Iris pigment epithelial cell (primary cell): ENCODE results near the gene PDLIM4.

Experiments used
- DNase-seq: peaks from one replicate; pipeline ENCODE4 v3.0.0-alpha.2; 2011; ENCODE audit warnings: low read depth

Gene PDLIM4

DNA sequence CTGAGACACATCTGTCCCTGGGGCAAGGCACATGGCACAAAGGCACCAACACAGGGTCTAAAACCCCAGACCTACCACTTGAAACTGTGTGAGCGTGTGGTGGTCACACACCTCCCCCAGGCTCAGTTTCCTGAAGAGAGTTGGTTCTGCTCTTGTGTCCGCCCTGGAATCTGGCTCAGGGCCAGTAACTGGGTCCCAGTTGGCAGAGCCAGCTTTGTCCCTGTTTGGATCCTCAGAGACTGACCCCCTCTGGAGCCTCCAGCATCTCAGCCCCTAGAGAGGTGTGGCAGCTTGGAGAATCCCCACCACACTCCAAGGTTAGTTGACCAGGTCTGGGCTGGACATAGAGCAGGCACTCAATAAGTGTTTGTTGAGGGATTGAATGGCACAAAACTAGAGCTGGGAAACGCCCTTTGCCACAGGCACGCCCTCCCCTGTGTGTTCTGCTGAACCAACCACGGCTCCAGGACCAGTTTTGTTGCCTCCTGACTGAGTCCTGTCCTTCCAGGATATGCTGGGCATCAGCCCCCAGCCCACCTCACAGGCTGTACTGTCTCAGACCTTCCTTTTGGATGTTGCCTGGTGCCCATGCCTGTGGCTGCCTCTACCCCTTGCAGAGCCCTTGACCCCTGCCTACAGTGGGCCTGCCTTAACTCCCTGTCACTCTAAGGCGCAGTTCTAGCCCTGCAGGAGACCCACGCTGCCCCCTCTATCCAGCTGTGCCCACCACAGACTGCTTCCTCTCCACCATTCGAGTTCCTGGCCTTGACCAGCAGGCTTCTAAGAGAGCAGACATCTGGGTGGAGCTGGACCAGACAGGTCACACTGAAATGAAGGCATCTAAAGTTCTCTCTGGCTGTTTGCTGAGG is 3.8 kb upstream of the PDLIM4 start:
- DNase-seq: no peak

DNA sequence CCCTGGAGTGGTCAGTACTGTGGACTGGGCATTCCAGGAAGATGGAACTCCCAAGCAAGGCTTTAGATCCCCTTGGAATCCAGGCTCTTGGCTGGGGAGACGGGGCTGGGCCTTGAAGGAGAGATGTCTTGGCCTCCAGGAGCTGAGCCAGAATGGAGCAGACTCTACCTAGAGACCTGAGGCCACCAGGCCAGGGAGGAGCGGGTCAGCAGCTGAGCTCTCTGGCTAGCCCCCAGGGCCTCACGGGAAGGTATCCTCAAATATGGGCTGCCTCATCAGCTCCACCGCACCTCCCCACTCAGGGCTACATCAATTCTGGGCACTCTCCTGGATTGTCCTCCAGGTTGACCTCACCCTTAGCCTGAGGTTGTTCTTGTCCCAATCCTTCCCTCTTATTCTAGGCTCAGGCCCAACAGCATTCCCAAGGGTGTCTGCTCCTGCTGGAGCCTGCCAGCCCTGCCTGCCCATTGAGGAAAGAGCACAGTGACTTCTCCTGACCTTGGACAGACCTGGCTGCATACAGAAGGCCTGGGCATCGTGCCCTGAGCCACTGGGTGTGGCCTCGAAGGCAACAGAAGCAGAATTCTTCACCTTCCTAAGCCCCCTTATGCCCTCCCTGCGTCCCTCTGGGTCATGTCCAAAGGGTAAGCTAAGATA is 3.0 kb upstream of the PDLIM4 start:
- no peak for DNase-seq

DNA sequence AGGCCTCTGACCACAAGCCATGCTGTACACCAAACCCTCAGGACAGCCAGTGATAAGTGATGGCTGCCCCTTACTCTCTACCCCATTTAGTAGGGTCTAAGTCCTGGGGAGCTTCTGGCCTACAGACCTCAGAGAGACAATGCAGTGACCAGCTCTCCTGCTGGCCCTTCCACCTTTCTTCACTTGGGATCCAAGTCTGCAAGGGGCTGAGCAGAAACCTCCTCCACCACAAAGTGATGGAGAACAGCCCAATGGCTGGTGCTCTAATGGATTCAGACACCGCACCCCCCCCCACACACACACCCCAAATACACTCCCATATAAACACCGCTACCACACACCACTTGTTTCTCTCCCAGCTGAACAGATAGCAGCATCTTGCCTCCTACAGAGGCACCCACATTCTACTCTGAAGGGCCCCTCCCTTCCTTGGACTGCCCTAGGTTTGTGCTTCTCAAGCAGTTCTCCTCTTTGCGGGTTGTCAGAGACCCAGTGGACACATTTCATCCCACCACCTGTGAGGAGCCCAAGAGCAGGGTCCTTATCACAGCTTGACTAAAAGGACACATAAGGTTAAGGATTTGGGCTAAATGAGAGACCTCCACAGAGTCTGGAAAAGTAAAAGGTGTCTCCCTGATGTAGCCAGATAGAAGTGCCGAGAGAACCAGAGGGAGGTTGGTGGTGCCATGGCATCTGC is 1.3 kb upstream of the PDLIM4 start:
- DNase-seq: no peak

DNA sequence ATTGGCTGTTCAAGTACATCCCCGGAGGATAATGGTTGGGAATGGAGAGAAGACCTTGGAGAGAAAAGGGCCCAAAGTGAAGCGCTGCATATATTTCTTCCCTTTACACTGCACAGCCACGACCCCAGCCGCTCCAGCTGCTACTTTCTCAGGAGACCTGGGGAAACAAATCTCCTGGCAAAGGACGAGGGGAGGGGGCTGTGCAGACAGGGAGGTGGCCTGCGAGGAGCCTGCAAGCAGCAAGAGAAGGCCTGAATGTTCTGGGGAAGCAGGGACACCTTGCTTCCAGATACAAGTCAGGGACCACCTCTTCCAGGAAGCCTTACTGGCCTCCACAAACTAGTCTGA is 739 bp upstream of the PDLIM4 start:
- DNase-seq: no peak

DNA sequence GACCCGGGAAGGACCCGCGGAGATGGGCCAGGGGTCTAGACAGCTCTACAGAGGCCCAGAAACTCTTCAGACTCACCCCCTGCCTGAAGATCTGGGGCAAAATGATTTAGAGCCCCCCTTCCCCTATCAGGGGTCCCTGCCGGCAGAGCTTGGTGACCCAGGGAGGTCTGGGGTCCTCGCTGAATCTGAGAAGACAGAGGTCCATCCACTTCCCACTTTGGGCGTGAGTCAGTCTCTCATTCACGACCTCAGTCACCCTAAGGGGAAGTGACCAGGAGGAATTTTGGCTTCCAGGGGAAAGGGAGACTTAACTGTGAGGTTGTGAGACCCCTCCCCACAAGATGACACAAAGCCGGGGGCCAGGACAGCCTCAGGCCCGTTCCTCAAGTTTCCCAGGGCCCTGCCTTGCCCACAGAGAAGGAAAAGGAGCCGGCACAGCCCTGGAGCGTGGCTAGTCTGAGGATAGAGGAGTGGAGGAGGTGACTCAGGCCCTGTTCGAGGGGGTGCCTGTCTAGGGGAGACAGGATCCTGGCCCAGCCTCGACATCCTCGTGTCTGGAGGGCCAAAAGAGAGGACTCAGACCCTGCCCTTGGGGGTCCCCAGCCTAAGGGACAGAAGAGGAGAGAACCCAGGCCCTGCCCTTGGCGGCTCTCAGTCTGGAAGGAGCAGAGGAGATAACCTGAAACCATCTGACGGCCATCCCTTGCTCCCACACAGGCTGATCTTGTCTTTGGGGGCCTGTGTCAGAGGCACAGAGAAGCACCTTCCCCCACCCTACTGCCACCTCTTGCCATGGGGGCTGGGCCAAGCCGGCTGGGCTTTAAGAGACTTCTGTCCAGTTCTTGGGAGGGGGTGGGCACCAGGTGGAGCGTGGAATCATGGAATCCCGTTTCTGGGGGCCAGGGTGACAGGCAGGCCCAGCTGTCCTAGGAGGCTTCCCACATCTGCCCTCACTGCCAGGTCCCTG is 889 bp downstream of the PDLIM4 start:
- peak; percentile 72 for DNase-seq

DNA sequence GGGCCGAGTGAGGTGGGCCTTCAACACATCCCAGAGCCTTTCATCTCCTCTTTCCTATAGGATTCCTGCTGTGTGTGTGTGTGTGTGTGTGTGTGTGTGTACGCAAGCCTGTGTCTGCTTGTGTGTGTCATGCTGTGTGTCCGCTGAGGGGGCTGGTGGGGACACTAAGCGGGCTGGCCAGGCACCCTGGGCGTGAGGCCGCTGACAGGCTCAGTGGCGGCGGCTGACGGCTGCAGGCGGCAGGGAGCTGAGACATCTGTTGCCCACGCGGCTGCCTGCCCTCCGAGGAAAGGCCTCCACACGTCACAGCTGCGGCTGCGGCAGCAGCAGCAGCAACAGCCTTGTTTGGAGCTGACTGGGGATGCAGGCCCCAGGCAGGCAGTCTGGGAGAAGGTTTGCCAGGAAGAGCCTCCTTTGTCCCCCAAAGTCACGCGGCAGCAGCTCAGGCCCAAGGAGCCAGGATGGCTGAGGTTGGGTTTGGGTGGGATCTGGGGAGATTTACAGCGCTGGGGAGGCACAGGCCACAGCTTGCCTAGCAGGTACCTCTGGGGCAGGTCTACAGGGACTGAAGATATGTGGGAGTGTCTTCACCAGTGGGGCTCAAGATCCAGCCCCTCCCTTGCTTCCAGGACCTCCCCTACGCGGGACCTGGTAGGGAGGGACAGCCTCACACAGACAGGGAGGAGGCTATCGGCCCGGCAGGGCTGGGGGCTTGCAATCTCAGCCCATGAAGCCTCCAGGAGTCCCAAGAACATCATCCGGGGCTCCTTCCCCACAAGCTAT is 1.8 kb downstream of the PDLIM4 start:
- DNase-seq: peak; percentile 96

DNA sequence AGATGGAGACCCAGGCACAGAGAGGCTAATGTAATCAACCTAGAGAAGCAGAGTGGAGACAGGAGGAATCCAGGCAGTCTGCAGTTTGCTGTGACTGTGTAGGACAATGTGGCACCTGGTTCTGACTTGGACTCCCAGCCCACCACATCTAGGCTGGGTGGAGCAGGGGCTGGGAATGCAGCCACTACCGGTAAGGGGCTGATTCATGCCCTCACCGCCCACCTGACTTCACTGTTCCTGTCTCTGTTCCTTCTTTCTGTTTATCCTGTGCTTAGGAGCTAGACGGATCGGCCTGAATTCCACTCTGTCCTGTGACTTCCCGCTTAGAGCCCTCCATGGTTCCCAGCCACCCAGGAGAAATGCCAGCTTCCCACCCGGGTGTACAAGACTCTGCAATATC is 2.6 kb downstream of the PDLIM4 start:
- peak; percentile 69 for DNase-seq

DNA sequence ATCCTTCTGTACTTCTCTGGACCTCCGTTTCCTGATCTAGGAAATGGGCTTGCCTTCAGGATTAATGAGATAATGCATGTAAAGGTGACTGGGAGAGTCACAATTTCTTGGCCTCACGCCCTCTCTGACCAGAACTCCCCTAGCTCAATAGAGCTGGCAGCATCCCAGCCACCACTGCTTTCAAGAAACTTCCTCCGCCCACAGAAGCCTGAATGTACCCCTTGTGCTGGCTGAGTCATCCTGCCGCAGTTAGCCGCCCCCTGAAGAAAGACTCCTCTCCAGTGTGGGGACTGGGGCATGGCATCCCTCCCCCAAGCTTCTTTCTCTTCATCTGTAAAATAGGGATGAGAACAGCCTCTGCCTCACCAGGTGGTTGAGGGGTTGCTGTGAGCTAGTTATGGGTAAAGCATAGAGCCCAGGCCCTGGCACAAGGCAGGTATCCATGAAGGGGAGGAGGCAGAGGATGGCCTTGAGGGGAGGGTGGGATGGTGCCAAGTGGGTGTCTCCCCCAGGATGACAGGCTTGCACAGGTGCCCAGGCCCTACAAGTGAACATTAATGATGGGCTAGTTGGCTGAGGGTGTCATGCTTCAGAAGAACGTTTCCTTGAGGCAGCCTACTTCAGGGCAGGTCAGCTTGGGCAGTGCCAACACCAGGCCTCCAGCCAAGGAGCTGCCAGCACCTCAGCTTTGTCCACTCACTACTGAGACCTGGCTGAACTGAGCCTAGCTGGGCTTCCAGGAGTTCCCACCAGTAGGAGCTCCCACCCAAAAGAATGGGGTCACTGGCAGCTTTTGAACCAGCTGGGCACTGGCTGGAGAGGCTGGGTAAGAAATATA is 3.4 kb downstream of the PDLIM4 start:
- DNase-seq: peak; percentile 95

DNA sequence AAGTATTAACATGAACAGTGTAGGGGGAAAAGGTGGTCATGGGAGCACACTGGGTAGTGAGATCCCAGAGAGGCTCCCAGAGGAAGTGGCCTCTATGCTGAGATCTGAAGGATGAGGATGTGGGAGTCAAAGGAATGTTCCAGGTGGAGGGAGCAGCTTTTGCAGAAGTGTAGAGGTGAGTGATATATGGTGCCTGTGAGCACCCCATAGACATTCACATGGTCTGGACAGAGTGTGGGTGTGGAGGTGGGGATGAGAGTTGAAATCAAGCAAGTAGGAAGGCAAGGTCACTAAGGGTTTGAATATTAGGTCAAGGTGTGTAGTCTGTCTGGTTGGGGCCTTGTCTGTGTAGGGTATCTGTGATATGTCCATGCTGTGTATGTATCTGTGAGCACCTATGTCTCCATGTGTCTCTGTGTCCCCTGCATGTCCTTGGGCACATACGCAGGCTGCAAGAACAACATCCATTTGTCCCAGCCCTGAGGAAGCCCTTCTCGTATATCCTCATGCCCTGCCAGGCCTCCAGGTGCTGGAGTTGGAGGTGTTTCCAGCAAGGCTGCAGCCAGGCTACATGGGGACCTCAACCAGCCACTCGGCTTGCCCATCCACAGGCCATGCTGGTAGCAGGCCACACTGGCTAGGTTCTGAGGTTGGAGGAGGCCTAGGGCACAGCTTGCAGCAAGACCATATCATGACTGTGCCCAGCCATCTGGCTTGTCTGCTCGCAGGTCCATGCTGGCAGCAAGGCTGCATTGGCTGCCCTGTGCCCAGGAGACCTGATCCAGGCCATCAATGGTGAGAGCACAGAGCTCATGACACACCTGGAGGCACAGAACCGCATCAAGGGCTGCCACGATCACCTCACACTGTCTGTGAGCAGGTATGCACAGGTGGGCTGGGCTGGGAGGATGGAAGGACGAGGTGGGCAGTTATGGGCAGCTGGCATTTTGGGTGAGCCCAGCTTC is 4.7 kb downstream of the PDLIM4 start:
- DNase-seq: no peak

DNA sequence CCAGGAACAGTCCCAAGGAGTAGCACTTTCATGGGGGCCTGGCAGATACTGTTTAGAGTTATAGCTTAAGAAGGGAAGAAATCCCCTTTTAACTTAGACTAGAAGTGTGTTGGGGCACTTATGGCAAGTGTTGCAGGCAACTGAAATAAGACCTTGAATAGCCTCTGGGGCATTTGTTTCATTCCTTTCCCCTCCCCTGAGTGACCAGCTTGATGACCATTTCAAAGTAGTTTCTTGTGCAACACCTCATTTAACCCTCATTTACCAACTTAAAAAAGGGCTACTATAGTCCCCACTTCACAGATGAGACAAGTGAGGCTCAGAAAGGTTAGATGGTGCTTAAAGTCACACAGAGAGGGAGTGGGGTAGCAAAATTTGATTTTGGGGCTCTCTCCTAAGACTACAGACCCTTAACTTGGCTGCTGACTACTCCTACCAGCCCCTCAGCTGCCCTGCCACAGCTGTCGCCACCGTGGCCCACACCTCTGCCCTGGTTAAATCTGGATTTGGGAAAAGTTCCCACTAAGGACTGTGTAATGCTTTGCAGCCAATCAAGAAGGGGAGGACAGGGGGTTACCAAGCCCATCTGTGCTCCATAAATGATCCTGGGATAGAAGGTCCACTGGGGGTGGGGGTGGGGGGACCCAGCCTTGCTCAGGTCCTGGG is 5.5 kb downstream of the PDLIM4 start:
- no peak for DNase-seq

DNA sequence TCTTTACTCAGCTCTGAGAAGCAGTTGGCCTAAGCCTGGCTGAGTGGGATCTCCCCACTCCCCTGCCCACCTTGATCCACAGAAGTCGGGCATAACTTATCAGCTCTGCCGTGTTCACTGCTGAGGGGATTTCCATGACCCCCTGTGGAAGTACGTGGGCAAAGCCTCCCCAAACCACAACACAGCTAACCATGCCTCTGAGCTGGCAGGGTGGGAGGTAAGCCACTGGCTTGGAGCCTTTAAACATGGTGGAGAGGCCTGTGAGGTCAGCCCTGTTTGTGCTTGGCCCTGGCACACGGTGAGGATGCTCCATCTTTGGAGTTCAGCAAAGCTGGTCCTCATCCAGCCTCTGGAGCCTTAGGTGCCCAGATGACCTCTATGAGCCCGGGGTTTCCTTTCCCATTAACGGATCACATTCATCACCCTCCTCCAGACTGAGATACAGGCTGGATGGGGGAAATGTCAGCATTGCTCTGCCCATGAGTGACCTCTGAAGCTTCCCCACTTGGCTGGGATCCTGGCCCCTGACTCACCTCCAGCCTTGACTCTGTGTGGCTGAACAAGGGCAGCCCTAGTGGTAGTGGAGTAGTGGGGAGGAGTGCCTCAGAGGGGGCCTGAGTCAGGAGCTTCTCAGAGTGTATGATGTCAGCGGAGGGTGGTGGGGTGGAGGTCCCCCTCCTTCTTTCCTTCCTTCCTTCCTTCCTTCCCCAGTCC is 6.2 kb downstream of the PDLIM4 start:
- DNase-seq: peak; percentile 89

DNA sequence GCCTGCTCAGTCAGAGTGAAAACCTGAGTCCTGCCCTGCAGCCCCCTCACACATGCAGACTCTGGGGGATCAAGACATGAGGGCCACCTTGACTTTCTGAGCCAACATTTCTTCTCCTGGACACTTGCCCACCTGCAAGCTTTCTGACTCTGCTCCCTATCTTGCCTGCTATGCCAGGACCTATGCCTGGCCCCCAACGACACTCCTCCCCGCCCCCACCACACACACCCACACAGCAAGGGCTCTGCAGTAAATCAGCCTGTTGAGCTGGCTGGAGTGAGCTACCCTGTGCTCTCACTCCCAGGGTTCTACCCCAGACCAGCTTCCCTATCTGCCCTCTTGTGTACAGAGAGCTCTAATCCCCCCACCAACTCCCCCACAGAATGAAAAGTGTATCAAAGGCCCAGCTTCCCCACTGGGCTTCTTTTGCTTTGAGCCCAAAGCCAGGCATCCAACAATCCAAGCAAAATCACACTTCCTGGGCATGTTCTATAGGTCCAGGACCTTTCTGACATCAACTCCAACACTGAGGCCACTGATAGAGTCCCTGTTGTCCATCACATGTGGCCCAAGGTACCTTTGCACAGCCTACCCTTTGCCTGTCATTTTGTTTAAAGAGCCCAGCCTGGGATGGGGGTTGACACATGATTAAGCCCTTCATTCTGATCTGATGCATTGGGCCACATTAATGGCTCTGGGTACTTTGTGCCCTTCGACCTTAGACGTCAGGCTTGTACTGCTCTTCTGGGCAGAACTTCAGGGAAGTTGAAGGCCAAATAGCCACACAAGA is 7.2 kb downstream of the PDLIM4 start:
- DNase-seq: no peak

DNA sequence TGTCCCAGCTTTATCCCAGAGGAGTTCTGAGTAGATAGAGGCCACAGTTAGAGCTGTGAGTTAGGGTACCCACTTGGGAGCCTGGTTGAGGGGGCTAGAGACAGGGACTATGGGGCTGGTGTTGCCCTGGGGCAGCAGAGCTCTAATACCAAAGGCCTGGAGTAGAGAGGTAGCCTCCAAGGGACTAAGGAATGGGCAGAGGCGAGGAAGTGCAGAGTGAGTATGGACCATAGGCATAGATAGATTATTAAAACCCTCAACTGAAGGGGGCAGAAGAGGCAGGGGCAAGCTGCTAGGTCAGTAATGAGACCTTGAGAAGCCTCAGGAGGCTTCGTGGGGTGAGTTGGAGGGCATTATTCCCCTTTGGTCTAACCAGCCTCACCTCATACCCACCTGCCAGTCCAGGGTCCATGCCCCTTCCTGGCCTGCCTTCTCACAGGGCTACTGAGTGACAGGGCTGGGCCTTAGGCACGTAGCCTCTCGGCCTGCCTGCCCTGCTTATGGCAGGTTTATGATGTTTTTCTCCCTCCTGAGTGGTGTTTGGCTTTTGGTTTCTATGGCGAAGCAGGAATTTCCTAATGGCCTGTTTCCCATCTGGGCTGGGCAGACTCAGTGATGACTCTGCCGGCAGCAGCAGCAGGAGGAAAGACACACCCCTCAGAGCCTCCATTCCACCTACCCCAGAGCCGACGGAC is 8.0 kb downstream of the PDLIM4 start:
- DNase-seq: peak; percentile 97

DNA sequence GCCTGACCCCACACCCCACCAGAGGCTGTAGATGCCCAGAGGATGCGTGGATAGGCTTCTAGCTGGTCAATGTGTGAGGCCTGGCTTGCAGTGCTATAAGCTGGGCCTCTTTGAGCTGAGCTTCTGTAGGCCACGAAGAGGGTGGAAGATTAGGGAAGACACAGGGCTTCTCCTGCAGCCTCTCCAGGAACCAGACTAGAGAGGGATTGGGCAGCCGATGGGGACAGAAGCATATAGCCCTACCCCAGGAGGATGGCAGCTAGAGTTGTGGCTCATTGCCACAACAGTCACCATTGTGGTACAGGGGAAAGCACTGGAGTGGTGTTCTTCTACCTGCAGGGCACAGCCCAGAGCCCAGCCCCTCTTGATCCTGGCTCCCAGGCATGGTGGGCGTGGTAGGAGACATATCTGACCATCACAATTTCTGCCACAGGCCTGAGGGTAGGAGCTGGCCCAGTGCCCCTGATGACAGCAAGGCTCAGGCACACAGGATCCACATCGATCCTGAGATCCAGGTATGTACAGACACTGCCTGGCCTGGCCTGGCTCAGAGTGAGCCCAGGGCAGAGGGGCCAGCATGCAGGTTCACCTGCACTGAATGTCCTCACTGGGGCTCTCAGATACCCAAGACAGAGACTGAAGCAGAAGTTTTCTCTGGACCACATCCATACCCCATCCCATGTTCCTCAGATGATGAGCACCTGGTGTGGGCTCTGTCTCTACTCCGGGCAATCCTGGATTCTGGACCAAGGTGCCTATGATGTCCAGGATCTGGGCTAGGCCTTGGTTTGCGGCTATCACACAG is 8.7 kb downstream of the PDLIM4 start:
- DNase-seq: no peak

DNA sequence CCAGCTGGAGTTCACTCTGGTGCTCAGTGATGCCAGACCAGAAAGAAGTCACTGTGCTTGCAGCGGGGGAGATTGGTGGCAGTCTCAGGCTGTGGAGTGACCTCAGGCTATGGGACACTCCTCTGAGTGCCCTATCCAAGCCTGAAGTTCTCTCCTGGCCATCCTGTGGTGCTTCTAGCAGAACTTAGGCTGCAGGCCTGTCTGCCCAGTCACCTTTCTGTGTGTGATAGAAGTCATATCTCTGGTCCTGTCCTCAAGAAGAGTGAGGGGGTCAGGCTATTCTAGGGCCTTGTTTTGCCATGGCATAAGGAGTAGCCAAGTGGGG is 9.3 kb downstream of the PDLIM4 start:
- DNase-seq: no peak
